ENCODE measurements around the gene POLR1E. TPM values are rescaled to one million over a fixed set of nuclear protein-coding genes. Genes with fewer than 3 reads are reported as not detected.

POLR1E gene
- total RNA-seq = 10 to 100 TPM; 16.7 to 22.3 (median 17.6) TPM

- H3K27ac ChIP-seq = peak within 1 kb of the TSS; percentile 85 to 89 (median 88)
- intact Hi-C loops (cut with DNase I; ENCODE audit: low total_unique reads) = loop anchor here (1.0 to 10.0 kb wide), 5 partner anchors 20 to 899 kb away; partner anchors contain the start of genes FBXO10, GRHPR and ZBTB5
- peaks cover 0 to 18% of the 10 kb centered on the region in 2 donors for H3K36me3 ChIP-seq
- H3K27me3 ChIP-seq = no peaks in the 10 kb centered on the region
- H3K9me3 ChIP-seq = no peaks in the 10 kb centered on the region
- peak; percentile 86 to 94 for DNase-seq
- peaks cover 21 to 26% of the 10 kb centered on the region in 2 donors for H3K4me1 ChIP-seq
- TF ChIP-seq CTCF (IDR thresholded peaks at IDR 0.05 in 4 of 5, conservative IDR thresholded peaks at IDR 0.05 in 1 of 5) (no peak), POLR2A (IDR thresholded peaks at IDR 0.05) (peak; percentile 77 to 80)
- ATAC-seq = peak; percentile 95
- in situ Hi-C loops (cut with MboI; ENCODE audit: low sequenced_read_pairs in 4 of 4) = loop anchor here in 2 of 4 donors (10.0 kb wide), 2 partner anchors 71 to 89 kb away; partner anchors contain the start of gene FBXO10 (in 1 of the 2)
- peak within 1 kb of the TSS; percentile 75 to 89 (median 82) for H3K4me3 ChIP-seq
Observed at GRCh38 chr9:37485389-37486255, at the start of gene POLR1E. Gene POLR1E (plus strand): TSS chr9:37485948. CDS start chr9:37486048, 100 bp downstream.

GRCh38 chr9:37436540-37436939, 49.2 kb upstream of the POLR1E start:
- in situ Hi-C loops (cut with MboI; ENCODE audit: low sequenced_read_pairs in 4 of 4) (no loop called here), intact Hi-C loops (cut with DNase I; ENCODE audit: low total_unique reads) (no loop called here)
- Histone ChIP-seq H3K36me3 (peaks cover 0 to 68% of the 10 kb centered on the region in 2 donors), H3K4me1 (peaks cover 36 to 51% of the 10 kb centered on the region in 2 donors), H3K4me3 (no peak overlapping the region), H3K27ac (peak overlapping the region in 2 of 4 donors; percentile 49 to 71), H3K9me3 (no peaks in the 10 kb centered on the region), H3K27me3 (no peaks in the 10 kb centered on the region)
- TF ChIP-seq CTCF (IDR thresholded peaks at IDR 0.05 in 4 of 5, conservative IDR thresholded peaks at IDR 0.05 in 1 of 5) (no peak), POLR2A (IDR thresholded peaks at IDR 0.05) (no peak)
- ATAC-seq (no peak), DNase-seq (no peak)

GRCh38 chr9:37437010-37437409, 48.7 kb upstream of the POLR1E start:
- TF ChIP-seq POLR2A (IDR thresholded peaks at IDR 0.05) = no peak
- TF ChIP-seq CTCF (IDR thresholded peaks at IDR 0.05 in 4 of 5, conservative IDR thresholded peaks at IDR 0.05 in 1 of 5) = no peak
- ATAC-seq (no peak), DNase-seq (no peak)
- peaks cover 0 to 73% of the 10 kb centered on the region in 2 donors for H3K36me3 ChIP-seq
- in situ Hi-C loops (cut with MboI; ENCODE audit: low sequenced_read_pairs in 4 of 4) (no loop called here), intact Hi-C loops (cut with DNase I; ENCODE audit: low total_unique reads) (no loop called here)
- H3K4me3 ChIP-seq = no peak overlapping the region
- peaks cover 36 to 49% of the 10 kb centered on the region in 2 donors for H3K4me1 ChIP-seq
- peak overlapping the region; percentile 20 to 71 (median 40) for H3K27ac ChIP-seq
- H3K27me3 ChIP-seq = no peaks in the 10 kb centered on the region
- H3K9me3 ChIP-seq = no peaks in the 10 kb centered on the region

GRCh38 chr9:37437621-37438020, 48.1 kb upstream of the POLR1E start:
- H3K27ac ChIP-seq = peak overlapping the region; percentile 20 to 71 (median 40)
- intact Hi-C loops (cut with DNase I; ENCODE audit: low total_unique reads) = no loop called here
- ATAC-seq = peak; percentile 80 to 99

More at GRCh38 chr9:37437621-37438020, 48.1 kb upstream of the POLR1E start:
- DNase-seq = peak; percentile 23 to 84
- H3K36me3 ChIP-seq = peaks cover 0 to 77% of the 10 kb centered on the region in 2 donors
- peaks cover 34 to 43% of the 10 kb centered on the region in 2 donors for H3K4me1 ChIP-seq
- no peaks in the 10 kb centered on the region for H3K9me3 ChIP-seq
- H3K4me3 ChIP-seq = no peak overlapping the region
- TF ChIP-seq POLR2A (IDR thresholded peaks at IDR 0.05) = no peak
- no peak for TF ChIP-seq CTCF (IDR thresholded peaks at IDR 0.05 in 4 of 5, conservative IDR thresholded peaks at IDR 0.05 in 1 of 5)
- no peaks in the 10 kb centered on the region for H3K27me3 ChIP-seq
- in situ Hi-C loops (cut with MboI; ENCODE audit: low sequenced_read_pairs in 4 of 4) = no loop called here
